ENCODE results near the gene TNFRSF19.

DNA sequence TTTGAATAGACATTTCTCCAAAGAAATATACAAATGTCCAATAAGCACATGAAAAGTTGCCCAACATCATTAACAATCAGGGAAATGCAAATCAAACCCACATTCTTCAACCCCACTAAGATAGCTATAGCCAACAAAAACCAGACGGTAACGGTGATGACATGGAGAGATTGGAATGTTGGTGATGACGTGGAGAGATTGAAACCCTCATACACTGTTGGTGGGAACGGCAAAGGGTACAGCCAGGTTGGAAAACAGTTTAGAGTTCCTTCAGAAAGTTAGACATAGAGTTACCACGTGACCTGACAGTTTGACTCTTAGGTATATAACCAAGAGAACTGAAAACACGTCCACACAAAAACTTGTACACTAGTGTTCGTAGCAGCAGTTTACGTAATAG lies 48.1 kb downstream of the TNFRSF19 start:
- TF ChIP-seq, protein P1, sequence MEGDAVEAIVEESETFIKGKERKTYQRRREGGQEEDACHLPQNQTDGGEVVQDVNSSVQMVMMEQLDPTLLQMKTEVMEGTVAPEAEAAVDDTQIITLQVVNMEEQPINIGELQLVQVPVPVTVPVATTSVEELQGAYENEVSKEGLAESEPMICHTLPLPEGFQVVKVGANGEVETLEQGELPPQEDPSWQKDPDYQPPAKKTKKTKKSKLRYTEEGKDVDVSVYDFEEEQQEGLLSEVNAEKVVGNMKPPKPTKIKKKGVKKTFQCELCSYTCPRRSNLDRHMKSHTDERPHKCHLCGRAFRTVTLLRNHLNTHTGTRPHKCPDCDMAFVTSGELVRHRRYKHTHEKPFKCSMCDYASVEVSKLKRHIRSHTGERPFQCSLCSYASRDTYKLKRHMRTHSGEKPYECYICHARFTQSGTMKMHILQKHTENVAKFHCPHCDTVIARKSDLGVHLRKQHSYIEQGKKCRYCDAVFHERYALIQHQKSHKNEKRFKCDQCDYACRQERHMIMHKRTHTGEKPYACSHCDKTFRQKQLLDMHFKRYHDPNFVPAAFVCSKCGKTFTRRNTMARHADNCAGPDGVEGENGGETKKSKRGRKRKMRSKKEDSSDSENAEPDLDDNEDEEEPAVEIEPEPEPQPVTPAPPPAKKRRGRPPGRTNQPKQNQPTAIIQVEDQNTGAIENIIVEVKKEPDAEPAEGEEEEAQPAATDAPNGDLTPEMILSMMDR (IDR thresholded peaks at IDR 0.05), result no peak
- TF ChIP-seq POLR2A (IDR thresholded peaks at IDR 0.05), result no peak

Measured in body of pancreas (tissue), 4 donors.